KMS-11 (cell line): ENCODE measurements around the gene TMPRSS11A.

Source experiments
- H2AFZ ChIP-seq: fragments of 200-600 bp; sonication (generic); 2 replicates; pipeline ENCODE4 v1.6.1; 2016; ENCODE audit warnings: antibody characterized with exemption, mixed run types, low read depth
- H3K27ac ChIP-seq: fragments of 200-600 bp; sonication (generic); 2 replicates; pipeline ENCODE4 v1.6.1; 2016; ENCODE audit warnings: mild to moderate bottlenecking, mixed run types
- H3K27me3 ChIP-seq: fragments of 200-600 bp; sonication (generic); 2 replicates; pipeline ENCODE4 v1.6.1; 2017; ENCODE audit warnings: mild to moderate bottlenecking, low read depth, mixed run types, moderate library complexity; ENCODE audit not compliant: insufficient read depth
- H3K36me3 ChIP-seq: fragments of 200-600 bp; sonication (generic); 2 replicates; pipeline ENCODE4 v1.6.1; 2017; ENCODE audit warnings: mild to moderate bottlenecking, mixed run types; ENCODE audit not compliant: insufficient read depth
- H3K4me1 ChIP-seq: fragments of 200-600 bp; sonication (generic); 2 replicates; pipeline ENCODE4 v1.6.1; 2016; ENCODE audit warnings: mild to moderate bottlenecking, low read depth, mixed run types; ENCODE audit not compliant: poor library complexity, severe bottlenecking
- H3K4me2 ChIP-seq: fragments of 200-600 bp; sonication (generic); 2 replicates; pipeline ENCODE4 v1.7.0; 2016; ENCODE audit warnings: mild to moderate bottlenecking, mixed run types
- H3K4me3 ChIP-seq: fragments of 200-600 bp; sonication (generic); IDR thresholded peaks from 2 replicates; pipeline ENCODE4 v1.6.1; 2017; ENCODE audit warnings: low read depth, low read length, mixed read lengths; ENCODE audit not compliant: insufficient read depth
- H3K79me2 ChIP-seq: fragments of 200-600 bp; sonication (generic); 2 replicates; pipeline ENCODE4 v1.6.1; 2016; ENCODE audit warnings: low read depth, mixed run types; ENCODE audit not compliant: insufficient read depth
- H3K9ac ChIP-seq: fragments of 200-600 bp; sonication (generic); 2 replicates; pipeline ENCODE4 v1.6.1; 2016; ENCODE audit warnings: mild to moderate bottlenecking, mixed run types
- H4K20me1 ChIP-seq: fragments of 200-600 bp; sonication (generic); 2 replicates; pipeline ENCODE4 v1.6.1; 2016; ENCODE audit warnings: mild to moderate bottlenecking, mixed run types; ENCODE audit not compliant: insufficient read depth
- CTCF ChIP-seq: fragments of 200-600 bp; sonication (generic); conservative IDR thresholded peaks from 2 replicates; pipeline ENCODE4 v1.6.1; 2017; ENCODE audit warnings: low read depth, mild to moderate bottlenecking, antibody characterized with exemption, low read length, moderate library complexity, mixed read lengths

TMPRSS11A gene

DNA sequence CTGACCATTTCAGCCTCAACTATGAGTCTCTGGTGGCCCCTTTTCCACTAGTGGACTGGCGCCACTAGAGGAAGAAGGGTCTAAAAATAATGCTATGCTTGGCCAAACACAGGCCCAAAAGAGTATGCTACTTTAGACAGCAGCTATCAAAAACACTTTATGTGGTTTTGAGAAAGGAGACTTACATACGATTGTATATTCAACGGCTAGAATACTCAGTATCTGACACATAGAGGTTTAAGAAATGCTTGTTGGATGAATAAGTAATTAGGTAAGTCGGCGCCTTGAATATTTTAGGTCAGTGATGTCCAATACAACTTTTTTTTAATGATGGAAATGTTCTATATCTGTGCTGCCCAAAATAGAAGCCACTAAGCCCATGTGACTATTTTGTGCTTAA lies 25.7 kb upstream of the TMPRSS11A start:
- no peak overlapping the region for H3K4me3 ChIP-seq
- H3K4me1 ChIP-seq = peaks cover 7% of the 10 kb centered on the region
- H3K27ac ChIP-seq = no peak overlapping the region
- H3K79me2 ChIP-seq = no peaks in the 10 kb centered on the region
- no peak for TF ChIP-seq CTCF
- H2AFZ ChIP-seq = no peak overlapping the region
- H3K9ac ChIP-seq = no peak overlapping the region
- no peak overlapping the region for H3K4me2 ChIP-seq
- no peaks in the 10 kb centered on the region for H4K20me1 ChIP-seq
- H3K27me3 ChIP-seq = no peaks in the 10 kb centered on the region
- H3K36me3 ChIP-seq = no peaks in the 10 kb centered on the region

GRCh38 chr4:67983333-67983732 lies 20.0 kb upstream of the TMPRSS11A start:
- Histone ChIP-seq H4K20me1 (no peaks in the 10 kb centered on the region), H2AFZ (no peak overlapping the region), H3K4me1 (no peaks in the 10 kb centered on the region), H3K27me3 (no peaks in the 10 kb centered on the region), H3K9ac (no peak overlapping the region), H3K27ac (no peak overlapping the region), H3K4me3 (no peak overlapping the region), H3K36me3 (no peaks in the 10 kb centered on the region), H3K4me2 (no peak overlapping the region), H3K79me2 (no peaks in the 10 kb centered on the region)
- TF ChIP-seq CTCF = no peak

DNA sequence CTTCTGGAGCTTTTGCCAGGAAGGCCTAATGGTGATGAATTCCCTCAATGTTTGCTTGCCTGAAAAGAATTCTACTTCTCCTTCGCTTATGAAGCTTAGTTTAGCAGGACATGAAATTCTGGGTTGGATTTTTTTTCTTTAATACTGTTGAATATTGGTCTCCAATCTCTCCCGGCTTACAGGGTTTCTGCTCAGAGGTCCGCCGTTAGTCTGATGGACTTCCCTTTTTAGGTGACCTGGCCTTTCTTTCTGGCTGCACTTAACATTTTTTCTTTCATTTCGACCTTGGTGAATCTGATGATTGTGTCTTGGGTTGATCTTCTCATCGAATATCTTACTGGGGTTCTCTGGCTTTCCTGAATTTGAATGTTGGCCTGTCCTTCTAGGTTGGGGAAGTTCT lies 17.2 kb upstream of the TMPRSS11A start:
- no peak overlapping the region for H3K4me2 ChIP-seq
- H3K4me1 ChIP-seq = no peaks in the 10 kb centered on the region
- no peak overlapping the region for H3K27ac ChIP-seq
- H3K4me3 ChIP-seq = no peak overlapping the region
- no peak overlapping the region for H2AFZ ChIP-seq
- no peaks in the 10 kb centered on the region for H3K27me3 ChIP-seq
- no peaks in the 10 kb centered on the region for H3K36me3 ChIP-seq
- no peak overlapping the region for H3K9ac ChIP-seq
- no peaks in the 10 kb centered on the region for H3K79me2 ChIP-seq
- H4K20me1 ChIP-seq = no peaks in the 10 kb centered on the region
- no peak for TF ChIP-seq CTCF

- no peak for TF ChIP-seq CTCF
- H2AFZ ChIP-seq = no peak overlapping the region
- no peaks in the 10 kb centered on the region for H3K36me3 ChIP-seq
- H3K27me3 ChIP-seq = no peaks in the 10 kb centered on the region
- no peak overlapping the region for H3K4me3 ChIP-seq
- H3K79me2 ChIP-seq = no peaks in the 10 kb centered on the region
- H3K27ac ChIP-seq = no peak overlapping the region
- no peak overlapping the region for H3K4me2 ChIP-seq
- no peaks in the 10 kb centered on the region for H4K20me1 ChIP-seq
- H3K9ac ChIP-seq = no peak overlapping the region
- H3K4me1 ChIP-seq = no peaks in the 10 kb centered on the region
Measured at GRCh38 chr4:67973608-67974007, 10.3 kb upstream of the TMPRSS11A start.

GRCh38 chr4:67954890-67955289 lies 8.4 kb downstream of the TMPRSS11A start:
- no peak overlapping the region for H3K4me2 ChIP-seq
- no peak overlapping the region for H3K4me3 ChIP-seq
- no peak for TF ChIP-seq CTCF
- no peaks in the 10 kb centered on the region for H3K79me2 ChIP-seq
- no peaks in the 10 kb centered on the region for H4K20me1 ChIP-seq
- H3K4me1 ChIP-seq = no peaks in the 10 kb centered on the region
- no peaks in the 10 kb centered on the region for H3K27me3 ChIP-seq
- no peak overlapping the region for H3K9ac ChIP-seq
- H3K36me3 ChIP-seq = no peaks in the 10 kb centered on the region
- H2AFZ ChIP-seq = no peak overlapping the region
- no peak overlapping the region for H3K27ac ChIP-seq
